ENCODE measurements around the gene SENP8.

GRCh38 chr15:72169921-72170611 lies 51.9 kb downstream of the SENP8 start:
- TF ChIP-seq GATA2 (IDR thresholded peaks at IDR 0.05; ENCODE audit: low read depth, low read length) (no peak), GATA3 (IDR thresholded peaks at IDR 0.05; ENCODE audit: low read depth, low read length) (no peak)
